SK-N-SH (cell line): ENCODE data around the gene CYSTM1. TPM values are rescaled to one million over a fixed set of nuclear protein-coding genes. Genes with fewer than 3 reads are reported as not detected.

Experiments
- CTCF ChIA-PET: fragments of 300-600, 350-600 bp; formaldehyde crosslinking; extraction: SDS; loops from one replicate; lab custom pipeline; 2021; lab: Yijun Ruan, JAX
- POLR2A ChIA-PET: fragments of 350-600 bp; sonication (Branson Sonifier 250); formaldehyde crosslinking; extraction: SDS; loops from one replicate; lab custom pipeline; 2020; ENCODE audit warnings: antibody characterized with exemption, inconsistent platforms; lab: Yijun Ruan, JAX
- DNase-seq: peaks from one replicate; pipeline ENCODE4 v3.0.0; 2012
- H2AFZ ChIP-seq: fragments of 200-600 bp; sonication (generic); 2 replicates; pipeline ENCODE4 v1.8.1; 2016; ENCODE audit warnings: antibody characterized with exemption, mild to moderate bottlenecking, low read depth
- H3F3A ChIP-seq: fragments of 200-600 bp; sonication (generic); replicated peaks from 2 replicates; pipeline ENCODE3; 2016; ENCODE audit warnings: antibody characterized with exemption, mild to moderate bottlenecking; ENCODE audit not compliant: insufficient read depth
- H3K27ac ChIP-seq, 2 experiments: fragments of 200-500 bp in 1 of 2; fragments of 200-600 bp in 1 of 2; sonication (Bioruptor generic) in 1 of 2; sonication (generic), shearing (Covaris generic) in 1 of 2; 2 replicates each; pipeline versions ENCODE4 v1.5.1 to v1.6.1; 2014 to 2016; ENCODE audit warnings: low read depth in 2 of 2, inconsistent platforms in 1 of 2, low read length in 1 of 2, mild to moderate bottlenecking in 1 of 2, mixed read lengths in 1 of 2
- H3K27me3 ChIP-seq: fragments of 200-600 bp; sonication (generic), shearing (Covaris generic); 2 replicates; pipeline ENCODE4 v1.6.1; 2016; ENCODE audit warnings: mixed run types; ENCODE audit not compliant: insufficient read depth
- H3K36me3 ChIP-seq, 2 experiments: fragments of 200-500 bp in 1 of 2; fragments of 200-600 bp in 1 of 2; sonication (Bioruptor generic) in 1 of 2; sonication (generic) in 1 of 2; replicated peaks in 1 of 2; 2 replicates each; pipeline versions ENCODE3 to v1.5.1; 2014 to 2016; ENCODE audit warnings: low read length in 1 of 2, mild to moderate bottlenecking in 1 of 2; ENCODE audit not compliant: insufficient read depth in 2 of 2, control insufficient read depth in 1 of 2
- H3K4me1 ChIP-seq, 2 experiments: fragments of 200-500 bp in 1 of 2; fragments of 200-600 bp in 1 of 2; sonication (Bioruptor generic) in 1 of 2; sonication (generic), shearing (Covaris generic) in 1 of 2; 2 replicates each; pipeline versions ENCODE4 v1.5.1 to v1.6.1; 2014 to 2016; ENCODE audit warnings: low read depth in 1 of 2, low read length in 1 of 2, mixed run types in 1 of 2; ENCODE audit not compliant: insufficient read depth in 2 of 2, control insufficient read depth in 1 of 2
- H3K4me2 ChIP-seq: fragments of 200-600 bp; sonication (generic), shearing (Covaris generic); 2 replicates; pipeline ENCODE4 v1.6.1; 2017; ENCODE audit warnings: mixed run types
- H3K4me3 ChIP-seq, 2 experiments: fragments of 200-500 bp in 1 of 2; fragments of 200-600 bp in 1 of 2; sonication (Bioruptor generic) in 1 of 2; sonication (generic), shearing (Covaris generic) in 1 of 2; 2 replicates each; pipeline versions ENCODE4 v1.5.1 to v1.8.1; 2014 to 2016; ENCODE audit warnings: low read depth in 2 of 2, inconsistent platforms in 1 of 2, low read length in 1 of 2, mild to moderate bottlenecking in 1 of 2, mixed read lengths in 1 of 2, moderate library complexity in 1 of 2
- H3K79me2 ChIP-seq: fragments of 200-600 bp; sonication (generic); 2 replicates; pipeline ENCODE4 v1.8.1; 2017; ENCODE audit warnings: mild to moderate bottlenecking; ENCODE audit not compliant: insufficient read depth
- H3K9ac ChIP-seq: fragments of 200-600 bp; sonication (generic); 2 replicates; pipeline ENCODE4 v1.6.1; 2017; ENCODE audit warnings: mixed run types
- H3K9me2 ChIP-seq: fragments of 200-600 bp; sonication (generic); 2 replicates; pipeline ENCODE4 v1.6.1; 2017; ENCODE audit warnings: mixed run types
- H3K9me3 ChIP-seq: fragments of 200-600 bp; sonication (generic); 2 replicates; pipeline ENCODE4 v1.6.1; 2017; ENCODE audit warnings: mixed run types, mild to moderate bottlenecking, moderate library complexity
- H4K20me1 ChIP-seq: fragments of 200-600 bp; sonication (generic); 2 replicates; pipeline ENCODE4 v1.6.1; 2017; ENCODE audit warnings: mild to moderate bottlenecking, mixed run types; ENCODE audit not compliant: insufficient read depth
- CHD2 ChIP-seq: fragments of 150-350 bp; IDR thresholded peaks from 2 replicates; pipeline ENCODE4 v1.6.1; 2018; ENCODE audit warnings: low read length; ENCODE audit not compliant: partially characterized antibody
- ELF1 ChIP-seq: IDR thresholded peaks from 2 replicates; pipeline ENCODE4 v1.4.0; 2012
- EP300 ChIP-seq, 2 experiments: IDR thresholded peaks; 2 replicates each; pipeline versions ENCODE4 v1.4.0 to v1.6.1; 2012; ENCODE audit warnings: borderline replicate concordance in 1 of 2, low read depth in 1 of 2, low read length in 1 of 2
- FOSL2 ChIP-seq: IDR thresholded peaks from 2 replicates; pipeline ENCODE4 v1.4.0; 2012; ENCODE audit warnings: low read depth, mild to moderate bottlenecking, moderate library complexity, borderline replicate concordance
- FOXJ3 ChIP-seq: sonication (generic); formaldehyde crosslinking; IDR thresholded peaks from 2 replicates; pipeline ENCODE4 v1.5.1; 2020; ENCODE audit warnings: mild to moderate bottlenecking, missing genetic modification reagents
- GABPA ChIP-seq: IDR thresholded peaks from 2 replicates; pipeline ENCODE4 v1.4.0; 2012; ENCODE audit warnings: low read depth, mild to moderate bottlenecking
- MEF2A ChIP-seq: IDR thresholded peaks from 2 replicates; pipeline ENCODE4 v1.4.0; 2012; ENCODE audit warnings: low read depth, borderline replicate concordance
- NFIC ChIP-seq: IDR thresholded peaks from 2 replicates; pipeline ENCODE4 v1.4.0; 2012; ENCODE audit warnings: borderline replicate concordance
- NRF1 ChIP-seq: IDR thresholded peaks from 2 replicates; pipeline ENCODE4 v1.6.1; 2012; ENCODE audit warnings: low read depth, mild to moderate bottlenecking, low read length
- POLR2AphosphoS5 ChIP-seq: IDR thresholded peaks from 2 replicates; pipeline ENCODE4 v1.6.1; 2012; ENCODE audit warnings: low read depth, low read length
- RAD21 ChIP-seq: IDR thresholded peaks from 2 replicates; pipeline ENCODE4 v1.6.1; 2012; ENCODE audit warnings: mild to moderate bottlenecking, low read length
- RCOR1 ChIP-seq: fragments of 150-350 bp; IDR thresholded peaks from 2 replicates; pipeline ENCODE4 v1.6.1; 2017; ENCODE audit warnings: antibody characterized with exemption, low read length
- RXRA ChIP-seq: IDR thresholded peaks from 2 replicates; pipeline ENCODE4 v1.4.0; 2012; ENCODE audit warnings: low read depth, mild to moderate bottlenecking, borderline replicate concordance
- SIN3A ChIP-seq: IDR thresholded peaks from 2 replicates; pipeline ENCODE4 v1.6.1; 2012; ENCODE audit warnings: low read depth, mild to moderate bottlenecking, low read length, moderate library complexity, borderline replicate concordance
- SMC3 ChIP-seq: IDR thresholded peaks from 2 replicates; pipeline ENCODE4 v1.6.1; 2012; ENCODE audit warnings: low read depth, low read length, improper control_type of control experiment
- TCF12 ChIP-seq: IDR thresholded peaks from 2 replicates; pipeline ENCODE4 v1.4.0; 2012
- YY1 ChIP-seq: IDR thresholded peaks from 2 replicates; pipeline ENCODE4 v1.4.0; 2012; ENCODE audit warnings: low read depth, mild to moderate bottlenecking
- WGBS: methylation state at CpG from one replicate; pipeline ENCODE4 v1.1.6; 2017; ENCODE audit warnings: low lambda C conversion rate; 5-methylcytosine and 5-hydroxymethylcytosine counted together
- polyA plus RNA-seq, 3 experiments: library from polyadenylated mRNA; depleted of rRNA; stranded (reverse); fragments of >200 nt; gene quantifications; 2 replicates each; pipeline ENCODE4 v1.2.3, GENCODE V29; 2012
- TF ChIP-seq, protein P1 (sequence below): fragments of 150-350 bp; IDR thresholded peaks from 2 replicates; pipeline ENCODE4 v1.6.1; 2016; ENCODE audit warnings: mild to moderate bottlenecking, low read depth, low read length
- TF ChIP-seq, protein P2 (sequence below): fragments of 200-600 bp; sonication (generic); IDR thresholded peaks from 2 replicates; pipeline ENCODE4 v1.6.1; 2017; ENCODE audit warnings: antibody characterized with exemption, mild to moderate bottlenecking, moderate library complexity
- TF ChIP-seq, protein P3 (sequence below): IDR thresholded peaks from 2 replicates; pipeline ENCODE4; 2012
- TF ChIP-seq, protein P4 (sequence below): fragments of 150-350 bp; IDR thresholded peaks from 2 replicates; pipeline ENCODE4 v1.6.1; 2017; ENCODE audit warnings: antibody characterized with exemption, low read length, low read depth, borderline replicate concordance
- TF ChIP-seq, protein P5 (sequence below): IDR thresholded peaks from 2 replicates; pipeline ENCODE4 v1.4.0; 2012; ENCODE audit warnings: low read depth

Gene CYSTM1
- polyA plus RNA-seq, 1 of the 3 experiments (the other 2 are of a cell fraction): 27.1 TPM

DNA sequence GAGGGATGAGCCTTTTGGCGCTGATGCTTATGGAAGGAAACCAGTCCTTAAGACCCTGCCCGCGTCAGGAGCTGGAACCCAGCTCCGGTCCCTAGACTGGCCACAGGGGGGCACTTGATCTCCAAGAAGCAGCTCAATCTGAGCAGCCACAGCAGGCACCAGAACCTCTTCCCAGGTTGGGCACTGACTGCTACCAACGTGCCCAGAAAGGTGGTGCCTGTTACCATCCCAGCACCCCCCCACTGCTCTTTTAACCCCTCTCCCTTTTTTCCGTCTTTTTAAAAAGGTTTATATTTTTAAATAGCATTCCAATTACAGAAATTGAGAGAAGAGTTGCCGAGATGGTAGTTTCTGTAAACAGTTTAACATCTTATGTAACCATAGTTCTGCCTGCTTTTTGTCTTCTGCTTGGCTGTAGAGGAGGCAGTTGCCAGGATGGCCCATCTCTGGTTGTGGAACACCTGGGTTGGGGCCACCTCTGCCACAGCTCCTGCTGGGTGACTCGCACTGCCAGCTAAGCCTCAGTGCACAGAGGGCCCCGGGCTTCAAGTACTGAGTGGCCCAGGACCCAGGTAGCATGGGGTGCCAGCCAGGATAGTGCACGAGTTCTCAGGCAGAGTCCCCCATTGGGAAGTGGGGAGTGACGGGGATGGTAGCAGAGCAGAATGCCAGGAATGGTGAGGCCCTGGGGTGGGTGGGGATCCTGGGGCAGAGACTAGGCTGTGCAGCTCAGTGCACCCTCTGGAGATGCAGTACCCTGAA, 65.1 kb downstream of the CYSTM1 start:
- Histone ChIP-seq H3K79me2 (peaks cover 4% of the 10 kb centered on the region; the same call in 1 of the 2 replicates), H3K4me2 (no peak overlapping the region), H3K9me2 (no peaks in the 10 kb centered on the region), H2AFZ (no peak overlapping the region), H3K4me1 (peaks cover 23 to 37% of the 10 kb centered on the region in 2 experiments), H3K27ac (no peak overlapping the region), H3K9me3 (no peaks in the 10 kb centered on the region), H3K9ac (no peak overlapping the region), H3K36me3 (peaks cover 3 to 4% of the 10 kb centered on the region in 2 experiments), H4K20me1 (no peaks in the 10 kb centered on the region), H3K27me3 (no peaks in the 10 kb centered on the region), H3F3A (peaks cover 10% of the 10 kb centered on the region), H3K4me3 (no peak overlapping the region; a peak in 1 of 4 replicates)
- POLR2A ChIA-PET: interaction anchor here (0.8 to 3.5 kb wide), 2 partner anchors 106 to 161 kb away, joined by 4 to 13 read pairs; partner anchors contain the start of genes ANKHD1 and HBEGF
- CTCF ChIA-PET: interaction anchor here (0.7 to 10.2 kb wide), 23 partner anchors 8 to 327 kb away, joined by 3 to 418 read pairs (median 4); partner anchors contain the start of genes CYSTM1, HBEGF and SLC4A9
- DNase-seq: peak; percentile 67
- TF ChIP-seq SIN3A (no peak), ELF1 (no peak), FOXJ3 (CRISPR knock-in tag) (no peak), FOSL2 (no peak), RCOR1 (no peak), TCF12 (no peak), GABPA (no peak), YY1 (no peak), MEF2A (no peak), NFIC (no peak), EP300 (IDR thresholded peaks at IDR 0.05; ENCODE audit: borderline replicate concordance in 1 of 2, low read depth in 1 of 2, low read length in 1 of 2) (no peak), RXRA (no peak), NRF1 (no peak), POLR2AphosphoS5 (no peak), CHD2 (no peak), RAD21 (peak; percentile 65), SMC3 (peak; percentile 68)
- TF ChIP-seq, protein P1, sequence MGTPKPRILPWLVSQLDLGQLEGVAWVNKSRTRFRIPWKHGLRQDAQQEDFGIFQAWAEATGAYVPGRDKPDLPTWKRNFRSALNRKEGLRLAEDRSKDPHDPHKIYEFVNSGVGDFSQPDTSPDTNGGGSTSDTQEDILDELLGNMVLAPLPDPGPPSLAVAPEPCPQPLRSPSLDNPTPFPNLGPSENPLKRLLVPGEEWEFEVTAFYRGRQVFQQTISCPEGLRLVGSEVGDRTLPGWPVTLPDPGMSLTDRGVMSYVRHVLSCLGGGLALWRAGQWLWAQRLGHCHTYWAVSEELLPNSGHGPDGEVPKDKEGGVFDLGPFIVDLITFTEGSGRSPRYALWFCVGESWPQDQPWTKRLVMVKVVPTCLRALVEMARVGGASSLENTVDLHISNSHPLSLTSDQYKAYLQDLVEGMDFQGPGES: no peak
- TF ChIP-seq, protein P2, sequence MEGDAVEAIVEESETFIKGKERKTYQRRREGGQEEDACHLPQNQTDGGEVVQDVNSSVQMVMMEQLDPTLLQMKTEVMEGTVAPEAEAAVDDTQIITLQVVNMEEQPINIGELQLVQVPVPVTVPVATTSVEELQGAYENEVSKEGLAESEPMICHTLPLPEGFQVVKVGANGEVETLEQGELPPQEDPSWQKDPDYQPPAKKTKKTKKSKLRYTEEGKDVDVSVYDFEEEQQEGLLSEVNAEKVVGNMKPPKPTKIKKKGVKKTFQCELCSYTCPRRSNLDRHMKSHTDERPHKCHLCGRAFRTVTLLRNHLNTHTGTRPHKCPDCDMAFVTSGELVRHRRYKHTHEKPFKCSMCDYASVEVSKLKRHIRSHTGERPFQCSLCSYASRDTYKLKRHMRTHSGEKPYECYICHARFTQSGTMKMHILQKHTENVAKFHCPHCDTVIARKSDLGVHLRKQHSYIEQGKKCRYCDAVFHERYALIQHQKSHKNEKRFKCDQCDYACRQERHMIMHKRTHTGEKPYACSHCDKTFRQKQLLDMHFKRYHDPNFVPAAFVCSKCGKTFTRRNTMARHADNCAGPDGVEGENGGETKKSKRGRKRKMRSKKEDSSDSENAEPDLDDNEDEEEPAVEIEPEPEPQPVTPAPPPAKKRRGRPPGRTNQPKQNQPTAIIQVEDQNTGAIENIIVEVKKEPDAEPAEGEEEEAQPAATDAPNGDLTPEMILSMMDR: peak; percentile 75
- TF ChIP-seq, protein P3, sequence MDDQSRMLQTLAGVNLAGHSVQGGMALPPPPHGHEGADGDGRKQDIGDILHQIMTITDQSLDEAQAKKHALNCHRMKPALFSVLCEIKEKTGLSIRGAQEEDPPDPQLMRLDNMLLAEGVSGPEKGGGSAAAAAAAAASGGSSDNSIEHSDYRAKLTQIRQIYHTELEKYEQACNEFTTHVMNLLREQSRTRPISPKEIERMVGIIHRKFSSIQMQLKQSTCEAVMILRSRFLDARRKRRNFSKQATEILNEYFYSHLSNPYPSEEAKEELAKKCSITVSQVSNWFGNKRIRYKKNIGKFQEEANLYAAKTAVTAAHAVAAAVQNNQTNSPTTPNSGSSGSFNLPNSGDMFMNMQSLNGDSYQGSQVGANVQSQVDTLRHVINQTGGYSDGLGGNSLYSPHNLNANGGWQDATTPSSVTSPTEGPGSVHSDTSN: no peak
- TF ChIP-seq, protein P4, sequence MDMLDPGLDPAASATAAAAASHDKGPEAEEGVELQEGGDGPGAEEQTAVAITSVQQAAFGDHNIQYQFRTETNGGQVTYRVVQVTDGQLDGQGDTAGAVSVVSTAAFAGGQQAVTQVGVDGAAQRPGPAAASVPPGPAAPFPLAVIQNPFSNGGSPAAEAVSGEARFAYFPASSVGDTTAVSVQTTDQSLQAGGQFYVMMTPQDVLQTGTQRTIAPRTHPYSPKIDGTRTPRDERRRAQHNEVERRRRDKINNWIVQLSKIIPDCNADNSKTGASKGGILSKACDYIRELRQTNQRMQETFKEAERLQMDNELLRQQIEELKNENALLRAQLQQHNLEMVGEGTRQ: no peak
- TF ChIP-seq, protein P5, sequence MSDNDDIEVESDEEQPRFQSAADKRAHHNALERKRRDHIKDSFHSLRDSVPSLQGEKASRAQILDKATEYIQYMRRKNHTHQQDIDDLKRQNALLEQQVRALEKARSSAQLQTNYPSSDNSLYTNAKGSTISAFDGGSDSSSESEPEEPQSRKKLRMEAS: no peak
- 67% methylated on average over 8 of the region's 11 CpGs for WGBS
